Measurements from ENCODE around the gene FGD1. TPM values are rescaled to one million over a fixed set of nuclear protein-coding genes. Genes with fewer than 3 reads are reported as not detected.

The FGD1 gene
- total and polyA plus RNA-seq, 2 of the 13 experiments (the other 11 are each of a cell fraction or from before 2014, with no cell fraction given): 0.36 to 0.62 TPM

DNA sequence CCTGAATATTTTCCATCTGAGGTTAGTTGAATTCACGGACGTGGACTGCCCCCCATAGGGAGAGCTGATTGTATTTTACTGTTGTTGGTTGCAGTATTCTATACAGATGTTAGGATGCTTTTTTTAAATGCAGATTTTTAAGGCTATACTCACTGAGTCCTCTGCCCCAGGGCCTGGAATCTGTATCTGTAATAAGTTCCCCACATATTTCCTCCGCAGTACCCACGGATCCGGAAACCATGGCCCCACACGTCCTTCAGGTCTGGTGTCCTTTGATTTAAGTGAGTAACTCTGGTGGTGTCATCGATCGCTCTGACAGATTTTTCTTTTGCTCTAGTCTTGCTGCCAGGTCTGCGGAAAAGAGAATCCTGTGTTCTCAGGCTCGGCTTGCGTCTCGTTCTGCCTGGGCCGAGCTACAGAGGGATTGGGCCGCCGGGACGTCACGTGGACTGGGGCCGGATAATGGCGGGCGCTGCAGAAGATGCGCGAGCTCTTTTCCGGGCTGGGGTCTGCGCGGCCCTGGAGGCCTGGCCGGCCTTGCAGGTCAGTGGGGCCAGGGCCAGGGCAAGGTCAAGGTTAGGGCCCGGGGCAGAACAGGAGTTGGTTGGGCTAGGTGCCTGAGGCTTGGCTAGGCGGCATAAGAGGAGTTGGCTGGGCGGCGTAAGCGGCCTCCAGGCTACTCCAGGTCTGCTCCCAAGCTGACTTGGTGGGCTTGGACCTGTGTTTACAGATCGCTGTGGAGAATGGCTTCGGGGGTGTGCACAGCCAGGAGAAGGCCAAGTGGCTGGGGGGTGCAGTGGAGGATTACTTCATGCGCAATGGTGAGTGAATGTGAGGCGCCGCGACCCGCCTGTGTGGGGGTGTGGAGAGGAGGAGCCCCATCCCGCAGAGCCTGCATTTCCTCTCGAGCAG, 55.8 kb downstream of the FGD1 start, which contains the start of gene TSR2 (continued):
- TF ChIP-seq, protein P1, sequence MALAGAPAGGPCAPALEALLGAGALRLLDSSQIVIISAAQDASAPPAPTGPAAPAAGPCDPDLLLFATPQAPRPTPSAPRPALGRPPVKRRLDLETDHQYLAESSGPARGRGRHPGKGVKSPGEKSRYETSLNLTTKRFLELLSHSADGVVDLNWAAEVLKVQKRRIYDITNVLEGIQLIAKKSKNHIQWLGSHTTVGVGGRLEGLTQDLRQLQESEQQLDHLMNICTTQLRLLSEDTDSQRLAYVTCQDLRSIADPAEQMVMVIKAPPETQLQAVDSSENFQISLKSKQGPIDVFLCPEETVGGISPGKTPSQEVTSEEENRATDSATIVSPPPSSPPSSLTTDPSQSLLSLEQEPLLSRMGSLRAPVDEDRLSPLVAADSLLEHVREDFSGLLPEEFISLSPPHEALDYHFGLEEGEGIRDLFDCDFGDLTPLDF (CRISPR knock-in tag; IDR thresholded peaks at IDR 0.05): no peak
- TF ChIP-seq RBFOX2 (IDR thresholded peaks at IDR 0.05; ENCODE audit: low read depth, low read length) (peak; percentile 79), ZFP36L2 (CRISPR knock-in tag; IDR thresholded peaks at IDR 0.05) (no peak), TEAD3 (CRISPR knock-in tag; optimal IDR thresholded peaks at IDR 0.05; ENCODE audit: borderline replicate concordance) (no peak), ZNF24 (IDR thresholded peaks at IDR 0.05) (no peak), GZF1 (CRISPR knock-in tag; IDR thresholded peaks at IDR 0.05) (no peak), RXRB (CRISPR knock-in tag; IDR thresholded peaks at IDR 0.05; ENCODE audit: borderline replicate concordance) (peak; percentile 45; the same call in 1 of the 2 replicates), SMAD3 (CRISPR knock-in tag; IDR thresholded peaks at IDR 0.05) (no peak), RFXANK (CRISPR knock-in tag; IDR thresholded peaks at IDR 0.05) (no peak), ZFP36 (IDR thresholded peaks at IDR 0.05; ENCODE audit: borderline replicate concordance, low read depth, low read length, partially characterized antibody) (no peak), SMAD9 (CRISPR knock-in tag; IDR thresholded peaks at IDR 0.05) (no peak), ZNF562 (CRISPR knock-in tag; IDR thresholded peaks at IDR 0.05; ENCODE audit: borderline replicate concordance) (no peak), NCOR1 (IDR thresholded peaks at IDR 0.05; ENCODE audit: borderline replicate concordance, low read length) (no peak), SOX6 (IDR thresholded peaks at IDR 0.05) (no peak), SOX6 (CRISPR knock-in tag; IDR thresholded peaks at IDR 0.05) (peak; percentile 33; the same call in 1 of the 2 replicates), ZNF660 (CRISPR knock-in tag; IDR thresholded peaks at IDR 0.05; ENCODE audit: borderline replicate concordance, low read depth) (no peak), RFXAP (CRISPR knock-in tag; IDR thresholded peaks at IDR 0.05; ENCODE audit: borderline replicate concordance) (no peak)
- TF ChIP-seq, protein P2, sequence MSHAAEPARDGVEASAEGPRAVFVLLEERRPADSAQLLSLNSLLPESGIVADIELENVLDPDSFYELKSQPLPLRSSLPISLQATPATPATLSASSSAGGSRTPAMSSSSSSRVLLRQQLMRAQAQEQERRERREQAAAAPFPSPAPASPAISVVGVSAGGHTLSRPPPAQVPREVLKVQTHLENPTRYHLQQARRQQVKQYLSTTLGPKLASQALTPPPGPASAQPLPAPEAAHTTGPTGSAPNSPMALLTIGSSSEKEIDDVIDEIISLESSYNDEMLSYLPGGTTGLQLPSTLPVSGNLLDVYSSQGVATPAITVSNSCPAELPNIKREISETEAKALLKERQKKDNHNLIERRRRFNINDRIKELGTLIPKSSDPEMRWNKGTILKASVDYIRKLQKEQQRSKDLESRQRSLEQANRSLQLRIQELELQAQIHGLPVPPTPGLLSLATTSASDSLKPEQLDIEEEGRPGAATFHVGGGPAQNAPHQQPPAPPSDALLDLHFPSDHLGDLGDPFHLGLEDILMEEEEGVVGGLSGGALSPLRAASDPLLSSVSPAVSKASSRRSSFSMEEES (CRISPR knock-in tag; IDR thresholded peaks at IDR 0.05): peak; percentile 67
- TF ChIP-seq, protein P3, sequence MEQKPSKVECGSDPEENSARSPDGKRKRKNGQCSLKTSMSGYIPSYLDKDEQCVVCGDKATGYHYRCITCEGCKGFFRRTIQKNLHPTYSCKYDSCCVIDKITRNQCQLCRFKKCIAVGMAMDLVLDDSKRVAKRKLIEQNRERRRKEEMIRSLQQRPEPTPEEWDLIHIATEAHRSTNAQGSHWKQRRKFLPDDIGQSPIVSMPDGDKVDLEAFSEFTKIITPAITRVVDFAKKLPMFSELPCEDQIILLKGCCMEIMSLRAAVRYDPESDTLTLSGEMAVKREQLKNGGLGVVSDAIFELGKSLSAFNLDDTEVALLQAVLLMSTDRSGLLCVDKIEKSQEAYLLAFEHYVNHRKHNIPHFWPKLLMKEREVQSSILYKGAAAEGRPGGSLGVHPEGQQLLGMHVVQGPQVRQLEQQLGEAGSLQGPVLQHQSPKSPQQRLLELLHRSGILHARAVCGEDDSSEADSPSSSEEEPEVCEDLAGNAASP (CRISPR knock-in tag; IDR thresholded peaks at IDR 0.05; ENCODE audit: borderline replicate concordance): no peak
- TF ChIP-seq, protein P4, sequence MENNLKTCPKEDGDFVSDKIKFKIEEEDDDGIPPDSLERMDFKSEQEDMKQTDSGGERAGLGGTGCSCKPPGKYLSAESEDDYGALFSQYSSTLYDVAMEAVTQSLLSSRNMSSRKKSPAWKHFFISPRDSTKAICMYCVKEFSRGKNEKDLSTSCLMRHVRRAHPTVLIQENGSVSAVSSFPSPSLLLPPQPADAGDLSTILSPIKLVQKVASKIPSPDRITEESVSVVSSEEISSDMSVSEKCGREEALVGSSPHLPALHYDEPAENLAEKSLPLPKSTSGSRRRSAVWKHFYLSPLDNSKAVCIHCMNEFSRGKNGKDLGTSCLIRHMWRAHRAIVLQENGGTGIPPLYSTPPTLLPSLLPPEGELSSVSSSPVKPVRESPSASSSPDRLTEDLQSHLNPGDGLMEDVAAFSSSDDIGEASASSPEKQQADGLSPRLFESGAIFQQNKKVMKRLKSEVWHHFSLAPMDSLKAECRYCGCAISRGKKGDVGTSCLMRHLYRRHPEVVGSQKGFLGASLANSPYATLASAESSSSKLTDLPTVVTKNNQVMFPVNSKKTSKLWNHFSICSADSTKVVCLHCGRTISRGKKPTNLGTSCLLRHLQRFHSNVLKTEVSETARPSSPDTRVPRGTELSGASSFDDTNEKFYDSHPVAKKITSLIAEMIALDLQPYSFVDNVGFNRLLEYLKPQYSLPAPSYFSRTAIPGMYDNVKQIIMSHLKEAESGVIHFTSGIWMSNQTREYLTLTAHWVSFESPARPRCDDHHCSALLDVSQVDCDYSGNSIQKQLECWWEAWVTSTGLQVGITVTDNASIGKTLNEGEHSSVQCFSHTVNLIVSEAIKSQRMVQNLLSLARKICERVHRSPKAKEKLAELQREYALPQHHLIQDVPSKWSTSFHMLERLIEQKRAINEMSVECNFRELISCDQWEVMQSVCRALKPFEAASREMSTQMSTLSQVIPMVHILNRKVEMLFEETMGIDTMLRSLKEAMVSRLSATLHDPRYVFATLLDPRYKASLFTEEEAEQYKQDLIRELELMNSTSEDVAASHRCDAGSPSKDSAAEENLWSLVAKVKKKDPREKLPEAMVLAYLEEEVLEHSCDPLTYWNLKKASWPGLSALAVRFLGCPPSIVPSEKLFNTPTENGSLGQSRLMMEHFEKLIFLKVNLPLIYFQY (CRISPR knock-in tag; IDR thresholded peaks at IDR 0.05; ENCODE audit: borderline replicate concordance): no peak
- TF ChIP-seq, protein P5, sequence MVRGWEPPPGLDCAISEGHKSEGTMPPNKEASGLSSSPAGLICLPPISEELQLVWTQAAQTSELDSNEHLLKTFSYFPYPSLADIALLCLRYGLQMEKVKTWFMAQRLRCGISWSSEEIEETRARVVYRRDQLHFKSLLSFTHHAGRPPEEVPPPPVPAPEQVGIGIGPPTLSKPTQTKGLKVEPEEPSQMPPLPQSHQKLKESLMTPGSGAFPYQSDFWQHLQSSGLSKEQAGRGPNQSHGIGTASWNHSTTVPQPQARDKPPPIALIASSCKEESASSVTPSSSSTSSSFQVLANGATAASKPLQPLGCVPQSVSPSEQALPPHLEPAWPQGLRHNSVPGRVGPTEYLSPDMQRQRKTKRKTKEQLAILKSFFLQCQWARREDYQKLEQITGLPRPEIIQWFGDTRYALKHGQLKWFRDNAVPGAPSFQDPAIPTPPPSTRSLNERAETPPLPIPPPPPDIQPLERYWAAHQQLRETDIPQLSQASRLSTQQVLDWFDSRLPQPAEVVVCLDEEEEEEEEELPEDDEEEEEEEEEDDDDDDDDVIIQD (CRISPR knock-in tag; IDR thresholded peaks at IDR 0.05; ENCODE audit: low read depth): no peak

Data from HepG2 (cell line).